Kidney (tissue), 14 donors: ENCODE results near the gene AOX1. TPM values are rescaled to one million over a fixed set of nuclear protein-coding genes. Genes with fewer than 3 reads are reported as not detected.

Experiments
- DNase-seq, 5 donors: peaks; one replicate each; pipeline ENCODE4 v3.0.0-alpha.2; 2013 to 2020
- FAIRE-seq: peaks from 2 replicates; lab custom pipeline; 2012; peaks lifted over from hg19 to GRCh38; lab: Jason Lieb, UNC
- H3K27ac ChIP-seq, 2 donors: one replicate each; pipeline ENCODE4 v1.7.0; 2013; ENCODE audit warnings: low read depth in 2 of 2, low read length in 2 of 2, inconsistent platforms in 1 of 2
- H3K27me3 ChIP-seq: one replicate; pipeline ENCODE4 v1.7.1; 2013; ENCODE audit warnings: low read length, inconsistent platforms; ENCODE audit not compliant: control insufficient read depth, insufficient read depth
- H3K36me3 ChIP-seq, 3 donors: one replicate each; pipeline versions ENCODE4 v1.7.0 to v1.7.1; 2013; ENCODE audit warnings: low read length in 3 of 3, control low read depth in 1 of 3, inconsistent platforms in 1 of 3; ENCODE audit not compliant: insufficient read depth in 3 of 3, control insufficient read depth in 2 of 3
- H3K4me1 ChIP-seq, 3 donors: one replicate each; pipeline versions ENCODE4 v1.7.0 to v1.7.1; 2013; ENCODE audit warnings: low read length in 3 of 3, inconsistent platforms in 1 of 3, low read depth in 1 of 3; ENCODE audit not compliant: control insufficient read depth in 2 of 3, insufficient read depth in 2 of 3
- H3K4me3 ChIP-seq, 3 donors: one replicate each; pipeline versions ENCODE4 v1.7.0 to v1.8.1; 2013; ENCODE audit warnings: low read length in 3 of 3, control low read depth in 1 of 3, inconsistent platforms in 1 of 3
- H3K9ac ChIP-seq, 3 donors: one replicate each; pipeline versions ENCODE4 v1.7.0 to v1.7.1; 2013; ENCODE audit warnings: low read length in 3 of 3, control low read depth in 1 of 3, inconsistent platforms in 1 of 3
- H3K9me3 ChIP-seq, 3 donors: one replicate each; pipeline versions ENCODE4 v1.7.0 to v1.7.1; 2013; ENCODE audit warnings: low read length in 3 of 3, control low read depth in 1 of 3, inconsistent platforms in 1 of 3; ENCODE audit not compliant: control insufficient read depth in 2 of 3, insufficient read depth in 1 of 3
- CTCF ChIP-seq: IDR thresholded peaks from 3 replicates; pipeline ENCODE4 v1.5.1; 2012; ENCODE audit warnings: mild to moderate bottlenecking, moderate library complexity, borderline replicate concordance; ENCODE audit not compliant: insufficient read depth; ENCODE audit errors: extremely low read depth
- intact Hi-C: fragments of 100-400 bp; cut with DNase I; formaldehyde crosslinking; loops from one replicate; pipeline ENCODE4 v1.11.1; 2022
- polyA plus RNA-seq: library from polyadenylated mRNA; stranded (reverse); fragments of 350-450 nt; fragmentation: Illumina TruSeq; extraction: RNeasy Lipid Tissue Mini Kit (QIAGEN cat#74804); gene quantifications from one replicate; pipeline ENCODE4 v1.2.3, GENCODE V29; 2014; ENCODE audit warnings: low read depth, low replicate concordance; ENCODE audit not compliant: insufficient read depth
- total RNA-seq: library from RNA; stranded (reverse); fragmentation: NEBNext Ultra II Directional; extraction: Animal tissue kit (Norgen Biotek cat#: 25700); gene quantifications from one replicate; pipeline ENCODE4 v1.2.1, GENCODE V29; 2021
- donor health status: control.
- donor health status: control.
- donor health status: control.
- donor health status: control.
- donor health status: control.
- donor health status: DM: yes; HTN: yes; CAD: no.
- donor health status: Normal renal cell carcinoma (clear cell type).

Gene AOX1
- total and polyA plus RNA-seq, 2 donors from 2014 or later, result 38.6 to 43.7 TPM

- no peak for FAIRE-seq
Measured at GRCh38 chr2:200668478-200668877, 82.7 kb downstream of the AOX1 start.

GRCh38 chr2:200669308-200669707, 83.5 kb downstream of the AOX1 start:
- Histone ChIP-seq H3K9me3 (no peaks in the 10 kb centered on the region), H3K4me1 (no peaks in the 10 kb centered on the region), H3K9ac (no peak overlapping the region), H3K36me3 (no peaks in the 10 kb centered on the region), H3K4me3 (no peak overlapping the region), H3K27ac (no peak overlapping the region), H3K27me3 (no peaks in the 10 kb centered on the region)
- intact Hi-C loops, result no loop called here
- no peak for FAIRE-seq
- no peak for DNase-seq
- no peak for TF ChIP-seq CTCF

More at GRCh38 chr2:200668478-200668877, 82.7 kb downstream of the AOX1 start:
- Histone ChIP-seq H3K27me3 (no peaks in the 10 kb centered on the region), H3K27ac (no peak overlapping the region), H3K9ac (no peak overlapping the region), H3K36me3 (no peaks in the 10 kb centered on the region), H3K4me1 (no peaks in the 10 kb centered on the region), H3K9me3 (no peaks in the 10 kb centered on the region), H3K4me3 (no peak overlapping the region)
- intact Hi-C loops, result no loop called here
- no peak for TF ChIP-seq CTCF
- no peak for DNase-seq

- intact Hi-C loops, result no loop called here
- Histone ChIP-seq H3K27me3 (no peaks in the 10 kb centered on the region), H3K27ac (no peak overlapping the region), H3K4me1 (no peaks in the 10 kb centered on the region), H3K36me3 (no peaks in the 10 kb centered on the region), H3K4me3 (no peak overlapping the region), H3K9ac (no peak overlapping the region), H3K9me3 (no peaks in the 10 kb centered on the region)
- no peak for FAIRE-seq
- no peak for DNase-seq
- no peak for TF ChIP-seq CTCF
Measured at GRCh38 chr2:200670313-200670712, 84.5 kb downstream of the AOX1 start.

GRCh38 chr2:200670751-200671150, 84.9 kb downstream of the AOX1 start:
- FAIRE-seq (no peak), DNase-seq (no peak)
- Histone ChIP-seq H3K9ac (no peak overlapping the region), H3K4me3 (no peak overlapping the region), H3K27me3 (no peaks in the 10 kb centered on the region), H3K9me3 (no peaks in the 10 kb centered on the region), H3K4me1 (no peaks in the 10 kb centered on the region), H3K27ac (no peak overlapping the region), H3K36me3 (no peaks in the 10 kb centered on the region)
- intact Hi-C loops, result no loop called here
- no peak for TF ChIP-seq CTCF
